ENCODE measurements around the gene SLC25A20. TPM values are rescaled to one million over a fixed set of nuclear protein-coding genes. Genes with fewer than 3 reads are reported as not detected.
A peak's percentile ranks its signal among the peaks of the same experiment; 100 is the strongest.

Gene SLC25A20
- total RNA-seq, 4 donors from 2014 or later = 67.8 to 110 (median 83.4) TPM

GRCh38 chr3:48891606-48892005, 7.1 kb downstream of the SLC25A20 start:
- no peak for TF ChIP-seq POLR2A (IDR thresholded peaks at IDR 0.05)
- TF ChIP-seq CTCF (IDR thresholded peaks at IDR 0.05 in 4 of 5, conservative IDR thresholded peaks at IDR 0.05 in 1 of 5) = no peak
- Histone ChIP-seq H3K36me3 (peaks cover 0 to 16% of the 10 kb centered on the region in 2 donors), H3K4me3 (no peak overlapping the region), H3K4me1 (peaks cover 0 to 2% of the 10 kb centered on the region in 2 donors), H3K27me3 (no peaks in the 10 kb centered on the region), H3K9me3 (no peaks in the 10 kb centered on the region), H3K27ac (no peak overlapping the region)
- in situ Hi-C loops (cut with MboI; ENCODE audit: low sequenced_read_pairs in 4 of 4) = no loop called here
- intact Hi-C loops (cut with DNase I; ENCODE audit: low total_unique reads) = no loop called here
- ATAC-seq = no peak
- no peak for DNase-seq

GRCh38 chr3:48885753-48886152, 12.9 kb downstream of the SLC25A20 start:
- ATAC-seq (no peak), DNase-seq (no peak)
- peaks cover 17% of the 10 kb centered on the region in 2 donors for H3K4me1 ChIP-seq
- TF ChIP-seq POLR2A (IDR thresholded peaks at IDR 0.05) = no peak
- TF ChIP-seq CTCF (IDR thresholded peaks at IDR 0.05 in 4 of 5, conservative IDR thresholded peaks at IDR 0.05 in 1 of 5) = no peak
- no peak overlapping the region for H3K4me3 ChIP-seq
- peaks cover 0 to 23% of the 10 kb centered on the region in 2 donors for H3K36me3 ChIP-seq
- intact Hi-C loops (cut with DNase I; ENCODE audit: low total_unique reads) = no loop called here
- no peaks in the 10 kb centered on the region for H3K27me3 ChIP-seq
- no peak overlapping the region for H3K27ac ChIP-seq
- in situ Hi-C loops (cut with MboI; ENCODE audit: low sequenced_read_pairs in 4 of 4) = no loop called here
- H3K9me3 ChIP-seq = no peaks in the 10 kb centered on the region

GRCh38 chr3:48881652-48882114, 17.0 kb downstream of the SLC25A20 start:
- ATAC-seq (peak; percentile 61 to 90), DNase-seq (no peak)
- intact Hi-C loops (cut with DNase I; ENCODE audit: low total_unique reads) = no loop called here

GRCh38 chr3:48881006-48881405, 17.7 kb downstream of the SLC25A20 start:
- no peak for TF ChIP-seq CTCF (IDR thresholded peaks at IDR 0.05 in 4 of 5, conservative IDR thresholded peaks at IDR 0.05 in 1 of 5)
- no peak for TF ChIP-seq POLR2A (IDR thresholded peaks at IDR 0.05)
- H3K36me3 ChIP-seq = peaks cover 0 to 36% of the 10 kb centered on the region in 2 donors
- peaks cover 17 to 18% of the 10 kb centered on the region in 2 donors for H3K4me1 ChIP-seq
- no peaks in the 10 kb centered on the region for H3K27me3 ChIP-seq
- no peaks in the 10 kb centered on the region for H3K9me3 ChIP-seq
- in situ Hi-C loops (cut with MboI; ENCODE audit: low sequenced_read_pairs in 4 of 4) (no loop called here), intact Hi-C loops (cut with DNase I; ENCODE audit: low total_unique reads) (no loop called here)
- DNase-seq = no peak
- peak overlapping the region in 2 of 4 donors; percentile 35 to 72 for H3K27ac ChIP-seq
- ATAC-seq = no peak
- H3K4me3 ChIP-seq = no peak overlapping the region

More at GRCh38 chr3:48881652-48882114, 17.0 kb downstream of the SLC25A20 start:
- TF ChIP-seq POLR2A (IDR thresholded peaks at IDR 0.05) (no peak), CTCF (IDR thresholded peaks at IDR 0.05 in 4 of 5, conservative IDR thresholded peaks at IDR 0.05 in 1 of 5) (no peak)
- in situ Hi-C loops (cut with MboI; ENCODE audit: low sequenced_read_pairs in 4 of 4) = no loop called here
- H3K4me3 ChIP-seq = no peak overlapping the region
- H3K4me1 ChIP-seq = peaks cover 17 to 18% of the 10 kb centered on the region in 2 donors
- H3K36me3 ChIP-seq = peaks cover 0 to 36% of the 10 kb centered on the region in 2 donors
- no peaks in the 10 kb centered on the region for H3K9me3 ChIP-seq
- H3K27me3 ChIP-seq = no peaks in the 10 kb centered on the region
- H3K27ac ChIP-seq = peak overlapping the region in 3 of 4 donors; percentile 35 to 72 (median 68)

- Histone ChIP-seq H3K36me3 (peaks cover 0 to 33% of the 10 kb centered on the region in 2 donors), H3K4me3 (no peak overlapping the region), H3K4me1 (peaks cover 17 to 18% of the 10 kb centered on the region in 2 donors), H3K27ac (no peak overlapping the region), H3K27me3 (no peaks in the 10 kb centered on the region), H3K9me3 (no peaks in the 10 kb centered on the region)
- ATAC-seq (no peak), DNase-seq (no peak)
- intact Hi-C loops (cut with DNase I; ENCODE audit: low total_unique reads) (no loop called here), in situ Hi-C loops (cut with MboI; ENCODE audit: low sequenced_read_pairs in 4 of 4) (no loop called here)
- TF ChIP-seq POLR2A (IDR thresholded peaks at IDR 0.05) = no peak
- no peak for TF ChIP-seq CTCF (IDR thresholded peaks at IDR 0.05 in 4 of 5, conservative IDR thresholded peaks at IDR 0.05 in 1 of 5)
Observed at GRCh38 chr3:48879994-48880377, 18.7 kb downstream of the SLC25A20 start.

All from gastrocnemius medialis (tissue), 4 donors.